ENCODE measurements around the gene CLSTN2.

CLSTN2 gene

GRCh38 chr3:140236836-140237501 is 302.0 kb downstream of the CLSTN2 start:
- no peak for DNase-seq (ENCODE audit: low read depth in 2 of 2)

GRCh38 chr3:140238646-140239314 is 303.8 kb downstream of the CLSTN2 start:
- no peak for DNase-seq (ENCODE audit: low read depth in 2 of 2)

- DNase-seq (ENCODE audit: low read depth in 2 of 2): no peak
Observed at GRCh38 chr3:140242818-140243276, 307.9 kb downstream of the CLSTN2 start.

GRCh38 chr3:140243575-140243974 is 308.6 kb downstream of the CLSTN2 start:
- DNase-seq (ENCODE audit: low read depth in 2 of 2): no peak

- DNase-seq (ENCODE audit: low read depth in 2 of 2): no peak
Observed at GRCh38 chr3:140244893-140245292, 309.9 kb downstream of the CLSTN2 start.

GRCh38 chr3:140246578-140246977 is 311.6 kb downstream of the CLSTN2 start:
- no peak for DNase-seq (ENCODE audit: low read depth in 2 of 2)

GRCh38 chr3:140247775-140248174 is 312.8 kb downstream of the CLSTN2 start:
- DNase-seq (ENCODE audit: low read depth in 2 of 2): no peak

GRCh38 chr3:140249188-140249587 is 314.2 kb downstream of the CLSTN2 start:
- no peak for DNase-seq (ENCODE audit: low read depth in 2 of 2)

- no peak for DNase-seq (ENCODE audit: low read depth in 2 of 2)
Observed at GRCh38 chr3:140250010-140250855, 315.2 kb downstream of the CLSTN2 start.

- DNase-seq (ENCODE audit: low read depth in 2 of 2): no peak
Observed at GRCh38 chr3:140250945-140251344, 316.0 kb downstream of the CLSTN2 start.

- DNase-seq (ENCODE audit: low read depth in 2 of 2): no peak
Observed at GRCh38 chr3:140251678-140252077, 316.7 kb downstream of the CLSTN2 start.

GRCh38 chr3:140252812-140253656 is 318.0 kb downstream of the CLSTN2 start:
- DNase-seq (ENCODE audit: low read depth in 2 of 2): no peak

GRCh38 chr3:140258222-140258724 is 323.3 kb downstream of the CLSTN2 start:
- no peak for DNase-seq (ENCODE audit: low read depth in 2 of 2)

- DNase-seq (ENCODE audit: low read depth in 2 of 2): no peak
Observed at GRCh38 chr3:140265302-140265701, 330.3 kb downstream of the CLSTN2 start.

GRCh38 chr3:140268103-140268502 is 333.1 kb downstream of the CLSTN2 start:
- DNase-seq (ENCODE audit: low read depth in 2 of 2): no peak

GRCh38 chr3:140268610-140269009 is 333.6 kb downstream of the CLSTN2 start:
- DNase-seq (ENCODE audit: low read depth in 2 of 2): no peak

- DNase-seq (ENCODE audit: low read depth in 2 of 2): no peak
Observed at GRCh38 chr3:140270329-140270728, 335.3 kb downstream of the CLSTN2 start.

GRCh38 chr3:140273542-140274195 is 338.7 kb downstream of the CLSTN2 start:
- no peak for DNase-seq (ENCODE audit: low read depth in 2 of 2)

GRCh38 chr3:140274429-140274828 is 339.4 kb downstream of the CLSTN2 start:
- DNase-seq (ENCODE audit: low read depth in 2 of 2): no peak

- DNase-seq (ENCODE audit: low read depth in 2 of 2): no peak
Observed at GRCh38 chr3:140276703-140277102, 341.7 kb downstream of the CLSTN2 start.

GRCh38 chr3:140277886-140278285 is 342.9 kb downstream of the CLSTN2 start:
- no peak for DNase-seq (ENCODE audit: low read depth in 2 of 2)

Data from stimulated activated CD4-positive, alpha-beta T cell treated with anti-CD3 and anti-CD28 coated beads, Interleukin-15, amount 100 ng/mL, for 48 hours (primary cell).